MCF 10A (cell line): ENCODE results near the gene BMPR1A. TPM values are rescaled to one million over a fixed set of nuclear protein-coding genes. Genes with fewer than 3 reads are reported as not detected.

Source experiments
- BruUV-seq: library from RNA; stranded (reverse); fragments of 400-500 nt; replicated peaks from 2 replicates; lab custom pipeline; 2021; lab: Mats Ljungman, UMichigan
- CTCF ChIA-PET: fragments of 300-600 bp; sonication (Branson Sonifier 250); formaldehyde crosslinking; extraction: SDS; loops from one replicate; lab custom pipeline; 2021; ENCODE audit warnings: antibody characterized with exemption, inconsistent platforms; lab: Yijun Ruan, JAX
- POLR2A ChIA-PET: fragments of 300-600, 350-650 bp; sonication (Branson Sonifier 250); formaldehyde crosslinking; extraction: SDS; loops from one replicate; lab custom pipeline; 2020; ENCODE audit warnings: antibody characterized with exemption, inconsistent platforms; lab: Yijun Ruan, JAX
- DNase-seq: peaks from one replicate; pipeline ENCODE4 v3.0.0-alpha.2; 2018; ENCODE audit not compliant: unreplicated experiment
- H3K27ac Mint-ChIP-seq: one replicate; pipeline ENCODE4 v1.8.0; 2022; ENCODE audit warnings: mild to moderate bottlenecking, low read depth, mixed read lengths; ENCODE audit not compliant: unreplicated experiment
- H3K27me3 Mint-ChIP-seq: one replicate; pipeline ENCODE4 v1.8.0; 2022; ENCODE audit warnings: mixed read lengths; ENCODE audit not compliant: insufficient read depth, unreplicated experiment
- H3K36me3 Mint-ChIP-seq: one replicate; pipeline ENCODE4 v1.8.0; 2022; ENCODE audit warnings: mild to moderate bottlenecking, moderate library complexity, mixed read lengths; ENCODE audit not compliant: insufficient read depth, unreplicated experiment
- H3K4me1 Mint-ChIP-seq: one replicate; pipeline ENCODE4 v1.8.0; 2022; ENCODE audit warnings: mixed read lengths; ENCODE audit not compliant: insufficient read depth, unreplicated experiment
- H3K4me3 Mint-ChIP-seq: one replicate; pipeline ENCODE4 v1.8.0; 2022; ENCODE audit warnings: mild to moderate bottlenecking, moderate library complexity, mixed read lengths; ENCODE audit not compliant: unreplicated experiment
- H3K9me3 Mint-ChIP-seq: one replicate; pipeline ENCODE4 v1.8.0; 2022; ENCODE audit warnings: mixed read lengths; ENCODE audit not compliant: unreplicated experiment
- intact Hi-C: fragments of 100-400 bp; cut with micrococcal nuclease; formaldehyde crosslinking; loops from 2 replicates; pipeline ENCODE4 v1.14.1; 2022
- total RNA-seq: library from RNA; stranded (reverse); gene quantifications from 2 replicates; pipeline ENCODE4 v1.2.3, GENCODE V29; 2022
- TF ChIP-seq, protein P1 (sequence below): fragments of 200-600 bp; IDR thresholded peaks from one replicate; pipeline ENCODE4 v1.8.0; 2022; ENCODE audit warnings: antibody characterized with exemption, mild to moderate bottlenecking; ENCODE audit not compliant: unreplicated experiment

Gene BMPR1A
- total RNA-seq, 1 experiment from 2014 or later: 27.3 TPM

DNA sequence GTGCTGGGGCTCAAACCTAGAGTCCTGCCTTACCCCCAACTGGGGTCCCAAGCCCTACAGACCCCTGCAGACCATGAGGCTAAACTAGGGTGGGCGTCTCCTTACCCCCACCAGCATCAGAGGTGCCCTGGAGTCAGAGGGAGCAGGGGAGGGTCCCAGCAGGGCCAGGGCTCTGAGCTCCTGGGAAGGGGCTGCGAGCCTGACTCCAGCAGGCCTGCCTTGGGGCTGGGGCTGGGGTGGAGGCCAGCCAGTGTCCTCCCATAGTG, 203.3 kb downstream of the BMPR1A start:
- CTCF ChIA-PET: interaction anchor here (0.8 to 3.5 kb wide), 4 partner anchors 8 to 22 kb away, joined by 4 to 22 read pairs (median 12); partner anchors contain the start of gene ADIRF
- intact Hi-C loops: no loop called here
- H3K27me3 Mint-ChIP-seq: no peaks in the 10 kb centered on the region
- no peak overlapping the region for H3K27ac Mint-ChIP-seq
- DNase-seq: no peak
- no TSS peak for BruUV-seq
- no peaks in the 10 kb centered on the region for H3K9me3 Mint-ChIP-seq
- POLR2A ChIA-PET: interaction anchor here (0.5 to 2.0 kb wide), 3 partner anchors 10 to 19 kb away, joined by 3 to 43 read pairs (median 3); partner anchors contain the start of gene ADIRF
- no peak overlapping the region for H3K4me3 Mint-ChIP-seq
- H3K36me3 Mint-ChIP-seq: no peaks in the 10 kb centered on the region
- TF ChIP-seq, protein P1, sequence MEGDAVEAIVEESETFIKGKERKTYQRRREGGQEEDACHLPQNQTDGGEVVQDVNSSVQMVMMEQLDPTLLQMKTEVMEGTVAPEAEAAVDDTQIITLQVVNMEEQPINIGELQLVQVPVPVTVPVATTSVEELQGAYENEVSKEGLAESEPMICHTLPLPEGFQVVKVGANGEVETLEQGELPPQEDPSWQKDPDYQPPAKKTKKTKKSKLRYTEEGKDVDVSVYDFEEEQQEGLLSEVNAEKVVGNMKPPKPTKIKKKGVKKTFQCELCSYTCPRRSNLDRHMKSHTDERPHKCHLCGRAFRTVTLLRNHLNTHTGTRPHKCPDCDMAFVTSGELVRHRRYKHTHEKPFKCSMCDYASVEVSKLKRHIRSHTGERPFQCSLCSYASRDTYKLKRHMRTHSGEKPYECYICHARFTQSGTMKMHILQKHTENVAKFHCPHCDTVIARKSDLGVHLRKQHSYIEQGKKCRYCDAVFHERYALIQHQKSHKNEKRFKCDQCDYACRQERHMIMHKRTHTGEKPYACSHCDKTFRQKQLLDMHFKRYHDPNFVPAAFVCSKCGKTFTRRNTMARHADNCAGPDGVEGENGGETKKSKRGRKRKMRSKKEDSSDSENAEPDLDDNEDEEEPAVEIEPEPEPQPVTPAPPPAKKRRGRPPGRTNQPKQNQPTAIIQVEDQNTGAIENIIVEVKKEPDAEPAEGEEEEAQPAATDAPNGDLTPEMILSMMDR: no peak
- peaks cover 12% of the 10 kb centered on the region for H3K4me1 Mint-ChIP-seq

DNA sequence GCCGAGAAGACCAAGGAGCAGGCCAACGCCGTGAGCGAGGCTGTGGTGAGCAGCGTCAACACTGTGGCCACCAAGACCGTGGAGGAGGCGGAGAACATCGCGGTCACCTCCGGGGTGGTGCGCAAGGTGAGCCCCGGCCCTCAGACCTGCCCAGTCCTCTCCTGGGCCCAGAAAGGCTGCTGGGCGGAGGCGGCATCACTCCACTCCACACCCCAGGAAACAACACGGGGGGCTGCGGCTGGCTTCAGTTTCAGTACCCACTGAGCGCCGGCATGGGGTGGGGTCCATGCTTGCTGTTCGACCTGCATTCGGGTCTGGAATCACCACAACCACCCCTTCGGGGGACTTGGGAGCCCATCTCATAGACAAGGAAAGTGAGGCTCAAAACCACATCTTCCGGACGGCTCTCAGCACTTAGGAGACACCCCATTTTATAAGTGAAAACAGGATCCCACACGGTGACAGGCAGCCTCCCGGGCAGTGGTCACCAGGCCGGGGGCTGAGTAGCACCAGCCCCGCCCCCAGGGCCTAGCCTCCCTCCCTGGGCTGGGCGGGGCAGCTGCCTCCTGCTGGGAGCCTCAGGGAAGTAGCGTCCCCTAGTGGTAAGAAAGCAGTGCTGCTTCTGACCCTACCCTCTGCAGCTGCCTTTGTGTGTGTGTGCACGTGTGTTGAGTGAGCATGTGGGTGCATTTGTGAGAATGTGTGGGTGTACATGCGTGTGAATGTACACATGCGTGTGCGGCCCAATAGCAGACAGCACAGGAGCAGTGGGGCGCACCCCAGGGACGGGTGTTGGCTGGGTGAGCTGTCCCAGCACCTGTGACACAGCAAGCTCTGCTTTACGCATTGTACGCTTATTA, 203.8 kb downstream of the BMPR1A start:
- no peak overlapping the region for H3K27ac Mint-ChIP-seq
- POLR2A ChIA-PET: interaction anchor here (2.0 kb wide), 1 partner anchor 9 kb away, joined by 43 read pairs; the partner anchor contains the start of gene ADIRF
- no peak overlapping the region for H3K4me3 Mint-ChIP-seq
- TF ChIP-seq, protein P1: peak; percentile 85
- CTCF ChIA-PET: interaction anchor here (0.7 to 3.5 kb wide), 12 partner anchors 7 to 305 kb away, joined by 3 to 22 read pairs (median 4); partner anchors contain the start of gene ADIRF
- H3K4me1 Mint-ChIP-seq: peaks cover 12% of the 10 kb centered on the region
- H3K27me3 Mint-ChIP-seq: no peaks in the 10 kb centered on the region
- peak; percentile 80 for DNase-seq
- no peaks in the 10 kb centered on the region for H3K36me3 Mint-ChIP-seq
- intact Hi-C loops: no loop called here
- no TSS peak for BruUV-seq
- H3K9me3 Mint-ChIP-seq: no peaks in the 10 kb centered on the region

DNA sequence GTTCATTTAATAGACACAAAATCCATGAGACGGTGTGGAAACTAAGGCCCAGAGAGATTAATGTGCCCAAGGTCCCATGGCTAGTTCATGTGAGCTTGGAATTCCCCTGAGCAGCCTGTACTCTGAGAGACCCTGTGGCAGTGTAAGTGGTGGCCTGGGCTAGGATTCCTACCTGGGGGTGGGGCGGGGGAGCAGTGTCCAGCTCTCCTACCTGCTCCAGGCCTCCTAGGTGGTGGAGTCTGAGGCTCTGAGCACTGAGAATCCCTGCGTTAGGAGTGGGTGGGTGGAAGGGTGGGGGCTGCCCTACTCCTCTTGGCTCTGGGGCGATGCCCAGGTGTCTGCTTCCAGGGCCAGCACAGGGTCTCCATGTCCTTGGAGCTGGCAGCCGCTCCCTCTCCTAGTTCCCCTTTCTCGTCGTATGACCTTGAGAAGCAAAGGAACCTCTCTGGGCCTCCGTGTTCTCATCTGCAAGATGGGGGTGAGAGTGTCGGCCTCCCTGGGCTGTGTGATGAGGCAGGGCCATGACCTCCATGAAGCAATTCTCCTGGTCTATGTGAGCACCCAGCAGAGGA, 204.5 kb downstream of the BMPR1A start:
- Mint-ChIP-seq H3K27ac (no peak overlapping the region), H3K9me3 (no peaks in the 10 kb centered on the region), H3K27me3 (no peaks in the 10 kb centered on the region), H3K36me3 (no peaks in the 10 kb centered on the region), H3K4me1 (peaks cover 12% of the 10 kb centered on the region), H3K4me3 (no peak overlapping the region)
- ChIA-PET CTCF (interaction anchor here (0.6 to 3.4 kb wide), 9 partner anchors 8 to 210 kb away, joined by 3 to 18 read pairs (median 4); no protein-coding TSS in a partner anchor), POLR2A (no interaction called here)
- no peak for DNase-seq
- intact Hi-C loops: no loop called here
- TF ChIP-seq, protein P1: no peak
- BruUV-seq: no TSS peak

DNA sequence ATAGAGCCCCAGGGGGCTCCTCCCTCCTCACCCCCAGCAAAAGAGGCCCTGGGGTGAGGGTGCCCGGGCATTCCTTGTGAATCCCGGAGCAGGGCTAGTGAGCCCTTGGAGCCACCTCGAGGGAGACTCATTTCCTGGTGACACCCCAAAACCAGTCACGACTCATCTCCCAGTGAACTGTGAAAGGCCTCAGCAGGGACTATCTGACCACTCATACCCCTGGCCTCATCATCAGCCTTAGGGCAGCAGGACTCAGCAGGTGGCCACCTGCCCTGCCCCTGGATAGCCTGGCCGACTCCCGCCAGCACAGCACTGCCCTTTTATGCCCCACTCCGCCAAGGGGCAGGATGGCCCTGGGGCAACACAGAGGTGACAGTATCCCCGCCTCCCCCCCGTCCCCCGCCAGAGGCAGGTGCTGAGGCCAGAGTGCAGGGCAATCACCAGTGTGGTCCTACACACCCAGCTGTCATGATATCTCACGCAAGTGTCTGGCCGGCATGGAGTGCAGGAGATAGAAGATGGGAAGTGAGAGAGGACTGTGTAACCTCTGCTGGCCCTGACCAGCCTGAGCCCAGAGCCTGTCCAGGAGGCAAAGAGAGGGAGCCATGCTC, 205.2 kb downstream of the BMPR1A start:
- DNase-seq: peak; percentile 20

More for the DNA sequence above, 205.2 kb downstream of the BMPR1A start:
- TF ChIP-seq, protein P1: no peak
- CTCF ChIA-PET: interaction anchor here (0.6 kb wide), 1 partner anchor 167 kb away, joined by 3 read pairs; no protein-coding TSS in a partner anchor
- Mint-ChIP-seq H3K4me1 (peaks cover 17% of the 10 kb centered on the region), H3K27ac (no peak overlapping the region), H3K27me3 (no peaks in the 10 kb centered on the region), H3K9me3 (no peaks in the 10 kb centered on the region), H3K4me3 (no peak overlapping the region), H3K36me3 (no peaks in the 10 kb centered on the region)
- intact Hi-C loops: no loop called here
- BruUV-seq: no TSS peak
- POLR2A ChIA-PET: no interaction called here
